ENCODE data around the gene CPLX3. TPM values are rescaled to one million over a fixed set of nuclear protein-coding genes. Genes with fewer than 3 reads are reported as not detected.

Gene CPLX3
- total RNA-seq, result not detected in 2 replicates

GRCh38 chr15:74826364-74826819 lies at the start of gene CPLX3:
Gene CPLX3 (plus strand): TSS chr15:74826627. CDS start chr15:74826704, 77 bp downstream.

GRCh38 chr15:74781431-74782258 lies 44.8 kb upstream of the CPLX3 start, which contains the start of gene CSK:
Gene CSK (plus strand): TSS chr15:74782080. CDS start chr15:74798298, 16,218 bp downstream.

GRCh38 chr15:74812533-74812932 lies 13.9 kb upstream of the CPLX3 start, which contains the start of gene LMAN1L:
Gene LMAN1L (plus strand): TSS chr15:74812835. CDS start chr15:74812855, 20 bp downstream.

GRCh38 chr15:74842581-74843444 lies 16.4 kb downstream of the CPLX3 start, which contains the start of gene ULK3:
Gene ULK3 (minus strand): TSS chr15:74843156. CDS start chr15:74843105, 51 bp downstream.

GRCh38 chr15:74873036-74873755 lies 46.8 kb downstream of the CPLX3 start, which contains the start of gene SCAMP2:
Gene SCAMP2 (minus strand): TSS chr15:74873365. CDS start chr15:74873255, 110 bp downstream.

Other genes with a start within 250 kb of the CPLX3 start
- 39.4 and 46.3 TPM in 2 replicates for gene CLK3, start 210.8 kb upstream of the CPLX3 start, total RNA-seq
- gene EDC3, start 130.6 kb upstream of the CPLX3 start, total RNA-seq, result 8.2 and 10.3 TPM in 2 replicates
- gene CYP1A1, start 101.1 kb upstream of the CPLX3 start, total RNA-seq, result 0.23 TPM in 1 of 2 replicates, not detected in the other
- gene CYP1A2, start 77.8 kb upstream of the CPLX3 start, total RNA-seq, result not detected in 2 replicates
- gene CSK, start 44.5 kb upstream of the CPLX3 start, total RNA-seq, result 18.0 and 22.0 TPM in 2 replicates
- gene LMAN1L, start 13.8 kb upstream of the CPLX3 start, total RNA-seq, result 0.23 TPM in 1 of 2 replicates, not detected in the other
- gene ULK3, start 16.5 kb downstream of the CPLX3 start, total RNA-seq, result 14.0 and 25.5 TPM in 2 replicates
- gene SCAMP2, start 46.7 kb downstream of the CPLX3 start, total RNA-seq, result 51.5 and 94.1 TPM in 2 replicates
- 62.5 and 83.4 TPM in 2 replicates for gene MPI, start 63.4 kb downstream of the CPLX3 start, total RNA-seq
- 23.9 and 27.3 TPM in 2 replicates for gene FAM219B, start 80.2 kb downstream of the CPLX3 start, total RNA-seq
- 109 and 134 TPM in 2 replicates for gene COX5A, start 111.4 kb downstream of the CPLX3 start, total RNA-seq
- gene RPP25, start 130.1 kb downstream of the CPLX3 start, total RNA-seq, result 24.8 and 45.2 TPM in 2 replicates
- 0.58 and 0.68 TPM in 2 replicates for gene SCAMP5, start 168.9 kb downstream of the CPLX3 start, total RNA-seq
- gene PPCDC, start 197.0 kb downstream of the CPLX3 start, total RNA-seq, result 4.4 and 5.4 TPM in 2 replicates